ENCODE data around the gene RBBP5. TPM values are rescaled to one million over a fixed set of nuclear protein-coding genes. Genes with fewer than 3 reads are reported as not detected.

RBBP5 gene
- total and polyA plus RNA-seq, 4 donors = 5.2 to 18.0 (median 9.7) TPM

GRCh38 chr1:205045146-205045545, 76.6 kb downstream of the RBBP5 start:
- Histone ChIP-seq H3K36me3 (ENCODE audit: control insufficient read depth in 4 of 4, insufficient read depth in 4 of 4, low read length in 4 of 4) (no peaks in the 10 kb centered on the region), H3K27ac (ENCODE audit: low read depth in 1 of 2, low read length in 1 of 2) (no peak overlapping the region), H3K9me3 (ENCODE audit: control insufficient read depth in 4 of 4, insufficient read depth in 3 of 4, low read length in 3 of 4) (no peaks in the 10 kb centered on the region), H3K4me1 (ENCODE audit: control insufficient read depth in 5 of 5, insufficient read depth in 5 of 5, low read length in 5 of 5) (peaks cover 0 to 4% (median 0%) of the 10 kb centered on the region in 5 donors), H3K9ac (ENCODE audit: insufficient read depth in 1 of 2, low read length in 2 of 2) (no peak overlapping the region), H3K4me3 (no peak overlapping the region), H3K27me3 (ENCODE audit: control insufficient read depth in 3 of 3, insufficient read depth in 3 of 3, low read length in 2 of 3) (peaks cover 16 to 76% (median 41%) of the 10 kb centered on the region in 3 donors)
- TF ChIP-seq CTCF (IDR thresholded peaks at IDR 0.05; ENCODE audit: control extremely low read depth, extremely low read depth) = no peak
- ATAC-seq (ENCODE audit: insufficient read depth, low FRiP score) (no peak), DNase-seq (no peak)
- 26 to 35% methylated on average over 11 of the region's 11 CpGs for WGBS, 2 donors

DNA sequence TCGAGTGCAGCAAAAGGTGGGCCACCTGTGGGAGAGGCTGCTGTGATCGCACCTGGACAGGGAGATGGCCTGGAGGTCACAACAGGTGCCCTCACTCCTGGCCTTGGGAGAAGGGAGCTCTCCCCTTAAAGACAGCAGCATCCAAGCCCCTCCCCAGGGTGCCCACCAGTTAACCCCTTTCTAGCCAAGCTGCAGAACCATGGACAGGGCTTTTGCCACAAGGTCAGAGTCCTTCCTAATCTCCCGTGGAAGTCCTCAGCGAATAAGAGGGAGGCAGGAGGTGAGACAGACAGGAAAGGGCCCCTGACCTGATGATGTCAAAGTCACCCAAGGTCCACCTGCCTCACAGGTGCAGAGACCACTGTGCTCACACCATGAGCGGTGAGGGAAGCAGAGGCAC, 77.0 kb downstream of the RBBP5 start:
- H3K36me3 ChIP-seq (ENCODE audit: control insufficient read depth in 4 of 4, insufficient read depth in 4 of 4, low read length in 4 of 4) = no peaks in the 10 kb centered on the region
- no peak for ATAC-seq (ENCODE audit: insufficient read depth, low FRiP score)
- H3K9me3 ChIP-seq (ENCODE audit: control insufficient read depth in 4 of 4, insufficient read depth in 3 of 4, low read length in 3 of 4) = no peaks in the 10 kb centered on the region
- no peak overlapping the region for H3K27ac ChIP-seq (ENCODE audit: low read depth in 1 of 2, low read length in 1 of 2)
- WGBS, 2 donors = 19 to 25% methylated on average over 5 of the region's 5 CpGs
- DNase-seq = no peak
- H3K27me3 ChIP-seq (ENCODE audit: control insufficient read depth in 3 of 3, insufficient read depth in 3 of 3, low read length in 2 of 3) = peaks cover 16 to 77% (median 41%) of the 10 kb centered on the region in 3 donors
- TF ChIP-seq CTCF (IDR thresholded peaks at IDR 0.05; ENCODE audit: control extremely low read depth, extremely low read depth) = no peak
- H3K4me3 ChIP-seq = no peak overlapping the region
- peaks cover 0 to 4% (median 0%) of the 10 kb centered on the region in 5 donors for H3K4me1 ChIP-seq (ENCODE audit: control insufficient read depth in 5 of 5, insufficient read depth in 5 of 5, low read length in 5 of 5)
- H3K9ac ChIP-seq (ENCODE audit: insufficient read depth in 1 of 2, low read length in 2 of 2) = no peak overlapping the region

GRCh38 chr1:205043866-205044265, 77.9 kb downstream of the RBBP5 start:
- H3K27me3 ChIP-seq (ENCODE audit: control insufficient read depth in 3 of 3, insufficient read depth in 3 of 3, low read length in 2 of 3) = peaks cover 16 to 77% (median 41%) of the 10 kb centered on the region in 3 donors
- ATAC-seq (ENCODE audit: insufficient read depth, low FRiP score) (no peak), DNase-seq (no peak)
- H3K4me3 ChIP-seq = no peak overlapping the region
- no peaks in the 10 kb centered on the region for H3K36me3 ChIP-seq (ENCODE audit: control insufficient read depth in 4 of 4, insufficient read depth in 4 of 4, low read length in 4 of 4)
- no peak for TF ChIP-seq CTCF (IDR thresholded peaks at IDR 0.05; ENCODE audit: control extremely low read depth, extremely low read depth)
- no peak overlapping the region for H3K27ac ChIP-seq (ENCODE audit: low read depth in 1 of 2, low read length in 1 of 2)
- no peaks in the 10 kb centered on the region for H3K9me3 ChIP-seq (ENCODE audit: control insufficient read depth in 4 of 4, insufficient read depth in 3 of 4, low read length in 3 of 4)
- H3K9ac ChIP-seq (ENCODE audit: insufficient read depth in 1 of 2, low read length in 2 of 2) = no peak overlapping the region
- 30 to 44% methylated on average over 4 of the region's 4 CpGs for WGBS, 2 donors
- H3K4me1 ChIP-seq (ENCODE audit: control insufficient read depth in 5 of 5, insufficient read depth in 5 of 5, low read length in 5 of 5) = peaks cover 0 to 4% (median 0%) of the 10 kb centered on the region in 5 donors
